Uterus (tissue), 4 donors: ENCODE measurements around the gene C19orf73. TPM values are rescaled to one million over a fixed set of nuclear protein-coding genes. Genes with fewer than 3 reads are reported as not detected.

Source experiments
- DNase-seq, 2 donors: peaks; one replicate each; pipeline ENCODE4 v3.0.0-alpha.2; 2019 to 2020
- H3K27ac ChIP-seq, 2 donors: fragments of 200-600 bp; sonication (generic); 1 replicate in 1 of 2; 2 replicates in 1 of 2; pipeline ENCODE4 v1.5.1; 2016 to 2018
- H3K27me3 ChIP-seq, 2 donors: fragments of 200-600 bp; sonication (generic); one replicate each; pipeline ENCODE4 v1.5.1; 2018 to 2019; ENCODE audit warnings: control low read depth in 1 of 2
- H3K36me3 ChIP-seq, 2 donors: fragments of 200-600 bp; sonication (generic); one replicate each; pipeline ENCODE4 v1.5.1; 2019; ENCODE audit warnings: control low read depth in 1 of 2
- H3K4me1 ChIP-seq, 2 donors: fragments of 200-600 bp; sonication (generic); one replicate each; pipeline ENCODE4 v1.5.1; 2018 to 2019; ENCODE audit warnings: control low read depth in 1 of 2
- H3K4me3 ChIP-seq, 2 donors: fragments of 200-600 bp; sonication (generic); 1 replicate in 1 of 2; 2 replicates in 1 of 2; pipeline ENCODE4 v1.5.1; 2018 to 2019; ENCODE audit warnings: mild to moderate bottlenecking in 1 of 2
- H3K9me3 ChIP-seq, 2 donors: fragments of 200-600 bp; sonication (generic); one replicate each; pipeline ENCODE4 v1.5.1; 2019; ENCODE audit warnings: control low read depth in 1 of 2
- CTCF ChIP-seq, 4 experiments: fragments of 200-600 bp in 2 of 4; fragments of 450-650 bp in 2 of 4; sonication (generic) in 2 of 4; IDR thresholded peaks; one replicate each; pipeline ENCODE4 v1.5.1; 2016 to 2019; ENCODE audit warnings: antibody characterized with exemption in 4 of 4, mild to moderate bottlenecking in 2 of 4, moderate library complexity in 1 of 4
- POLR2A ChIP-seq, 2 donors: fragments of 450-650 bp; IDR thresholded peaks; one replicate each; pipeline ENCODE4 v1.6.1; 2016; ENCODE audit warnings: antibody characterized with exemption in 2 of 2, mild to moderate bottlenecking in 1 of 2, moderate library complexity in 1 of 2
- intact Hi-C: fragments of 100-400 bp; cut with DNase I; formaldehyde crosslinking; loops from one replicate; pipeline ENCODE4 v1.15.1; 2023; ENCODE audit warnings: low total_unique reads
- total RNA-seq, 4 donors: library from RNA; depleted of rRNA in 3 of 4; stranded (reverse); fragments of >200 nt in 3 of 4; gene quantifications; one replicate each; pipeline versions ENCODE4 v1.1.0 to v1.2.4, GENCODE V29; 2014 to 2023
- donor health status: DM: yes; HTN: yes; CAD: no.

C19orf73 gene
- total RNA-seq, 4 donors from 2014 or later: not detected

- no peak overlapping the region for H3K4me3 ChIP-seq
- H3K4me1 ChIP-seq: no peaks in the 10 kb centered on the region
- H3K36me3 ChIP-seq: no peaks in the 10 kb centered on the region
- no peaks in the 10 kb centered on the region for H3K27me3 ChIP-seq
- DNase-seq: no peak
- no peaks in the 10 kb centered on the region for H3K9me3 ChIP-seq
- intact Hi-C loops: no loop called here
- no peak for TF ChIP-seq CTCF (IDR thresholded peaks at IDR 0.05)
- no peak for TF ChIP-seq POLR2A (IDR thresholded peaks at IDR 0.05)
- H3K27ac ChIP-seq: no peak overlapping the region
Observed at GRCh38 chr19:49110567-49110966, 8.4 kb downstream of the C19orf73 start.

GRCh38 chr19:49109569-49110233 lies 9.2 kb downstream of the C19orf73 start:
- intact Hi-C loops: no loop called here
- Histone ChIP-seq H3K27me3 (no peaks in the 10 kb centered on the region), H3K4me1 (no peaks in the 10 kb centered on the region), H3K9me3 (no peaks in the 10 kb centered on the region), H3K4me3 (no peak overlapping the region), H3K27ac (no peak overlapping the region), H3K36me3 (no peaks in the 10 kb centered on the region)
- no peak for DNase-seq
- TF ChIP-seq CTCF (IDR thresholded peaks at IDR 0.05) (no peak), POLR2A (IDR thresholded peaks at IDR 0.05) (no peak)

GRCh38 chr19:49109051-49109450 lies 9.9 kb downstream of the C19orf73 start:
- Histone ChIP-seq H3K4me3 (no peak overlapping the region), H3K9me3 (no peaks in the 10 kb centered on the region), H3K4me1 (no peaks in the 10 kb centered on the region), H3K27me3 (no peaks in the 10 kb centered on the region), H3K36me3 (no peaks in the 10 kb centered on the region), H3K27ac (no peak overlapping the region)
- intact Hi-C loops: no loop called here
- no peak for TF ChIP-seq POLR2A (IDR thresholded peaks at IDR 0.05)
- TF ChIP-seq CTCF (IDR thresholded peaks at IDR 0.05): no peak
- DNase-seq: no peak

- Histone ChIP-seq H3K4me1 (no peaks in the 10 kb centered on the region), H3K36me3 (no peaks in the 10 kb centered on the region), H3K27ac (no peak overlapping the region), H3K9me3 (no peaks in the 10 kb centered on the region), H3K27me3 (no peaks in the 10 kb centered on the region), H3K4me3 (no peak overlapping the region)
- TF ChIP-seq CTCF (IDR thresholded peaks at IDR 0.05) (no peak), POLR2A (IDR thresholded peaks at IDR 0.05) (no peak)
- DNase-seq: no peak
- intact Hi-C loops: no loop called here
Observed at GRCh38 chr19:49107625-49108459, 11.1 kb downstream of the C19orf73 start.

GRCh38 chr19:49106648-49107135 lies 12.3 kb downstream of the C19orf73 start:
- Histone ChIP-seq H3K9me3 (no peaks in the 10 kb centered on the region), H3K27ac (no peak overlapping the region), H3K36me3 (no peaks in the 10 kb centered on the region), H3K27me3 (no peaks in the 10 kb centered on the region), H3K4me1 (no peaks in the 10 kb centered on the region), H3K4me3 (no peak overlapping the region)
- TF ChIP-seq CTCF (IDR thresholded peaks at IDR 0.05) (peak; percentile 42 to 56 (median 50)), POLR2A (IDR thresholded peaks at IDR 0.05) (no peak)
- no peak for DNase-seq
- intact Hi-C loops: no loop called here
